ENCODE data around the gene MUSTN1. TPM values are rescaled to one million over a fixed set of nuclear protein-coding genes. Genes with fewer than 3 reads are reported as not detected.

MUSTN1 gene
- total and polyA plus RNA-seq, 2 donors (not counting 3 experiments of a cell fraction or from before 2014, with no cell fraction given): 1.1 to 2.2 TPM

- no peaks in the 10 kb centered on the region for H3K9me3 ChIP-seq (replicated peaks; ENCODE audit: control insufficient read depth, insufficient read depth, low read length)
- CTCF ChIA-PET: interaction anchor here (0.7 to 2.4 kb wide), 4 partner anchors 9 to 31 kb away, joined by 3 to 12 read pairs (median 4); no protein-coding TSS in a partner anchor
- H3K9ac ChIP-seq (replicated peaks; ENCODE audit: extremely low read depth, insufficient read depth, low read length): no peak overlapping the region
- H3K27ac ChIP-seq (ENCODE audit: insufficient read depth, low read depth, low read length): no peak overlapping the region
- dilution Hi-C loops (cut with MboI; ENCODE audit: extremely low pct_ligation_motif_present, low sequenced_read_pairs) (no loop called here), intact Hi-C loops (cut with micrococcal nuclease) (no loop called here)
- no peaks in the 10 kb centered on the region for H3K36me3 ChIP-seq (ENCODE audit: control insufficient read depth in 2 of 2, extremely low read depth in 1 of 2, insufficient read depth in 2 of 2, low read length in 2 of 2)
- BruUV-seq (replicated peaks): no TSS peak
- POLR2A ChIA-PET: no interaction called here
- TF ChIP-seq CTCF (IDR thresholded peaks at IDR 0.05; ENCODE audit: extremely low read depth in 1 of 2, insufficient read depth in 1 of 2, low read depth in 1 of 2, low read length in 2 of 2) (no peak), POLR2AphosphoS5 (IDR thresholded peaks at IDR 0.05; ENCODE audit: insufficient read depth, low read depth, low read length) (no peak), MAX (IDR thresholded peaks at IDR 0.05; ENCODE audit: insufficient read depth, insufficient read length) (no peak), GATA2 (IDR thresholded peaks at IDR 0.05; ENCODE audit: insufficient read depth, insufficient read length, low read depth, low read length) (no peak), POLR2A (IDR thresholded peaks at IDR 0.05; ENCODE audit: low read depth, low read length) (no peak), EZH2 (IDR thresholded peaks at IDR 0.05; ENCODE audit: borderline replicate concordance, low read depth, low read length, severe bottlenecking) (no peak), JUN (IDR thresholded peaks at IDR 0.05; ENCODE audit: borderline replicate concordance, insufficient read depth, insufficient read length, low read depth) (no peak), MYC (IDR thresholded peaks at IDR 0.05; ENCODE audit: low read depth, low read length) (no peak), FOS (IDR thresholded peaks at IDR 0.05; ENCODE audit: borderline replicate concordance, insufficient read depth, low read length) (no peak)
- H2AFZ ChIP-seq (ENCODE audit: low read depth, low read length): no peak overlapping the region
- no peaks in the 10 kb centered on the region for H3K79me2 ChIP-seq (ENCODE audit: control insufficient read depth, insufficient read depth, low read length)
- no peaks in the 10 kb centered on the region for H3K27me3 ChIP-seq (ENCODE audit: control insufficient read depth in 2 of 2, insufficient read depth in 2 of 2, low read length in 2 of 2)
- FAIRE-seq (no peak), DNase-seq (ENCODE audit: low read depth, low spot score) (no peak)
- H3K4me2 ChIP-seq (ENCODE audit: insufficient read depth, low read length): no peak overlapping the region
- H3K4me1 ChIP-seq (ENCODE audit: control insufficient read depth, extremely low read depth, insufficient read depth, low read length): peaks cover 6% of the 10 kb centered on the region
- H3K4me3 ChIP-seq (replicated peaks in 1 of 3; ENCODE audit: insufficient read depth in 1 of 3, low read depth in 1 of 3, low read length in 3 of 3): no peak overlapping the region
- H3K9me1 ChIP-seq (replicated peaks; ENCODE audit: control insufficient read depth, extremely low read depth, insufficient read depth, low read length): no peaks in the 10 kb centered on the region
- no peaks in the 10 kb centered on the region for H4K20me1 ChIP-seq (replicated peaks; ENCODE audit: control insufficient read depth, extremely low read depth, insufficient read depth, low read length)
These were observed 4.8 kb downstream of the MUSTN1 start for GRCh38 chr3:52829906-52830463.
